ENCODE results near the gene ANTXRL.
"Not testable (repeated sequence)": the region's sequence is repeated elsewhere in the genome, so short reads cannot be mapped to it uniquely, and the experiment has no call there.

Gene ANTXRL

GRCh38 chr10:46293832-46294640 is 7.2 kb downstream of the ANTXRL start:
- H3K4me3 Mint-ChIP-seq = no peak overlapping the region
- no peak for ATAC-seq
- H3K27ac Mint-ChIP-seq = no peak overlapping the region
- H3K4me1 Mint-ChIP-seq = peaks cover 15% of the 10 kb centered on the region
- H3K36me3 Mint-ChIP-seq = no peaks in the 10 kb centered on the region
- DNase-seq (ENCODE audit: low spot score in 2 of 2) = no peak
- no peaks in the 10 kb centered on the region for H3K9me3 Mint-ChIP-seq

- DNase-seq (ENCODE audit: low spot score in 2 of 2) (no peak), ATAC-seq (no peak)
- H3K4me1 Mint-ChIP-seq = peaks cover 17% of the 10 kb centered on the region
- H3K27ac Mint-ChIP-seq = no peak overlapping the region
- H3K4me3 Mint-ChIP-seq = no peak overlapping the region
- no peaks in the 10 kb centered on the region for H3K9me3 Mint-ChIP-seq
- no peaks in the 10 kb centered on the region for H3K36me3 Mint-ChIP-seq
Measured at GRCh38 chr10:46294641-46295220, 7.9 kb downstream of the ANTXRL start.

GRCh38 chr10:46295350-46296010 is 8.7 kb downstream of the ANTXRL start:
- H3K4me3 Mint-ChIP-seq; DNase-seq (ENCODE audit: low spot score in 2 of 2); H3K36me3 Mint-ChIP-seq; H3K9me3 Mint-ChIP-seq; H3K27ac Mint-ChIP-seq; ATAC-seq: not testable (repeated sequence)
- peaks cover 17% of the 10 kb centered on the region for H3K4me1 Mint-ChIP-seq

GRCh38 chr10:46296086-46296485 is 9.3 kb downstream of the ANTXRL start:
- not testable (repeated sequence) for ATAC-seq; H3K27ac Mint-ChIP-seq; H3K9me3 Mint-ChIP-seq; H3K36me3 Mint-ChIP-seq; H3K4me3 Mint-ChIP-seq; DNase-seq (ENCODE audit: low spot score in 2 of 2)
- H3K4me1 Mint-ChIP-seq = peaks cover 17% of the 10 kb centered on the region

GRCh38 chr10:46296641-46297141 is 9.9 kb downstream of the ANTXRL start:
- Mint-ChIP-seq H3K9me3 (no peaks in the 10 kb centered on the region), H3K36me3 (no peaks in the 10 kb centered on the region)
- no peak for ATAC-seq

GRCh38 chr10:46297406-46298204 is 10.8 kb downstream of the ANTXRL start:
- Mint-ChIP-seq H3K27ac (no peak overlapping the region), H3K36me3 (no peaks in the 10 kb centered on the region), H3K4me3 (peak overlapping the region; percentile 9), H3K9me3 (no peaks in the 10 kb centered on the region), H3K4me1 (peaks cover 17% of the 10 kb centered on the region)
- ATAC-seq (peak; percentile 73), DNase-seq (ENCODE audit: low spot score in 2 of 2) (no peak)

More at GRCh38 chr10:46296641-46297141, 9.9 kb downstream of the ANTXRL start:
- H3K4me3 Mint-ChIP-seq = no peak overlapping the region
- H3K4me1 Mint-ChIP-seq = peaks cover 17% of the 10 kb centered on the region
- DNase-seq (ENCODE audit: low spot score in 2 of 2) = no peak
- H3K27ac Mint-ChIP-seq = no peak overlapping the region

- DNase-seq (ENCODE audit: low spot score in 2 of 2) = no peak
- no peak overlapping the region for H3K4me3 Mint-ChIP-seq
- no peak for ATAC-seq
- H3K36me3 Mint-ChIP-seq = no peaks in the 10 kb centered on the region
- no peaks in the 10 kb centered on the region for H3K9me3 Mint-ChIP-seq
- H3K27ac Mint-ChIP-seq = peak overlapping the region; percentile 35
- H3K4me1 Mint-ChIP-seq = peaks cover 17% of the 10 kb centered on the region
Measured at GRCh38 chr10:46298477-46299285, 11.9 kb downstream of the ANTXRL start.

- H3K36me3 Mint-ChIP-seq = no peaks in the 10 kb centered on the region
- no peaks in the 10 kb centered on the region for H3K9me3 Mint-ChIP-seq
- H3K4me1 Mint-ChIP-seq = peaks cover 17% of the 10 kb centered on the region
- no peak for DNase-seq (ENCODE audit: low spot score in 2 of 2)
- no peak overlapping the region for H3K4me3 Mint-ChIP-seq
- H3K27ac Mint-ChIP-seq = peak overlapping the region; percentile 35
- ATAC-seq = no peak
Measured at GRCh38 chr10:46299286-46299535, 12.4 kb downstream of the ANTXRL start.

- peaks cover 17% of the 10 kb centered on the region for H3K4me1 Mint-ChIP-seq
- DNase-seq (ENCODE audit: low spot score in 2 of 2) (no peak), ATAC-seq (no peak)
- no peak overlapping the region for H3K4me3 Mint-ChIP-seq
- H3K27ac Mint-ChIP-seq = no peak overlapping the region
- H3K9me3 Mint-ChIP-seq = no peaks in the 10 kb centered on the region
- H3K36me3 Mint-ChIP-seq = no peaks in the 10 kb centered on the region
Measured at GRCh38 chr10:46299536-46300369, 13.0 kb downstream of the ANTXRL start.

GRCh38 chr10:46300370-46300711 is 13.5 kb downstream of the ANTXRL start:
- ATAC-seq; H3K4me3 Mint-ChIP-seq; DNase-seq (ENCODE audit: low spot score in 2 of 2); H3K27ac Mint-ChIP-seq; H3K36me3 Mint-ChIP-seq; H3K9me3 Mint-ChIP-seq: not testable (repeated sequence)
- peaks cover 17% of the 10 kb centered on the region for H3K4me1 Mint-ChIP-seq

- ATAC-seq = no peak
- no peaks in the 10 kb centered on the region for H3K9me3 Mint-ChIP-seq
- no peaks in the 10 kb centered on the region for H3K36me3 Mint-ChIP-seq
- H3K4me1 Mint-ChIP-seq = peaks cover 17% of the 10 kb centered on the region
- H3K27ac Mint-ChIP-seq = no peak overlapping the region
- H3K4me3 Mint-ChIP-seq = no peak overlapping the region
- DNase-seq (ENCODE audit: low spot score in 2 of 2) = no peak
Measured at GRCh38 chr10:46301056-46301645, 14.4 kb downstream of the ANTXRL start.

GRCh38 chr10:46301721-46302479 is 15.1 kb downstream of the ANTXRL start:
- no peak for DNase-seq (ENCODE audit: low spot score in 2 of 2)
- H3K36me3 Mint-ChIP-seq = no peaks in the 10 kb centered on the region
- no peak overlapping the region for H3K27ac Mint-ChIP-seq
- no peaks in the 10 kb centered on the region for H3K9me3 Mint-ChIP-seq
- no peak for ATAC-seq
- no peak overlapping the region for H3K4me3 Mint-ChIP-seq
- H3K4me1 Mint-ChIP-seq = peaks cover 17% of the 10 kb centered on the region

GRCh38 chr10:46302765-46303352 is 16.1 kb downstream of the ANTXRL start:
- not testable (repeated sequence) for ATAC-seq; H3K36me3 Mint-ChIP-seq; H3K27ac Mint-ChIP-seq; H3K9me3 Mint-ChIP-seq; DNase-seq (ENCODE audit: low spot score in 2 of 2); H3K4me3 Mint-ChIP-seq
- peaks cover 14% of the 10 kb centered on the region for H3K4me1 Mint-ChIP-seq
